Naive thymus-derived CD4-positive, alpha-beta T cell (primary cell): ENCODE measurements around the gene NDUFV3. TPM values are rescaled to one million over a fixed set of nuclear protein-coding genes. Genes with fewer than 3 reads are reported as not detected.
A peak's percentile ranks its signal among the peaks of the same experiment; 100 is the strongest.
"Not testable (repeated sequence)": the region's sequence is repeated elsewhere in the genome, so short reads cannot be mapped to it uniquely, and the experiment has no call there.

Experiments
- ATAC-seq: fragments of 150-1000 bp; cut with Tn5 transposase; 2 replicates; pipeline ENCODE4 v1.10.0; 2021; ENCODE audit warnings: mild to moderate bottlenecking, moderate library complexity
- CTCF ChIA-PET: fragments of 350-600 bp; sonication (Branson Sonifier 250); formaldehyde crosslinking; loops from one replicate; lab custom pipeline; 2021; ENCODE audit warnings: antibody characterized with exemption; lab: Charles Lee
- POLR2A ChIA-PET: fragments of 350-600 bp; sonication (Branson Sonifier 250); formaldehyde crosslinking; loops from one replicate; lab custom pipeline; 2021; ENCODE audit warnings: antibody characterized with exemption, inconsistent platforms; lab: Charles Lee
- DNase-seq, 9 donors: peaks; one replicate each; pipeline versions ENCODE4 v3.0.0 to v3.0.0-alpha.2; 2020 to 2022; ENCODE audit warnings: mixed read lengths in 1 of 9
- H3K27ac ChIP-seq: one replicate; pipeline ENCODE4 v1.7.0; 2013; ENCODE audit warnings: mild to moderate bottlenecking, low read depth, low read length, moderate library complexity
- H3K27me3 ChIP-seq, 2 donors: one replicate each; pipeline ENCODE4 v1.7.0; 2013; ENCODE audit warnings: low read length in 2 of 2, mild to moderate bottlenecking in 2 of 2, moderate library complexity in 2 of 2; ENCODE audit not compliant: control insufficient read depth in 2 of 2, insufficient read depth in 2 of 2
- H3K36me3 ChIP-seq, 3 experiments: 1 replicate in 2 of 3; 2 replicates in 1 of 3; pipeline ENCODE4 v1.7.0; 2013; ENCODE audit warnings: low read length in 3 of 3, mild to moderate bottlenecking in 3 of 3, moderate library complexity in 1 of 3; ENCODE audit not compliant: insufficient read depth in 3 of 3, control insufficient read depth in 2 of 3
- H3K4me1 ChIP-seq, 2 donors: one replicate each; pipeline ENCODE4 v1.7.0; 2013; ENCODE audit warnings: low read length in 2 of 2, mild to moderate bottlenecking in 2 of 2, moderate library complexity in 1 of 2; ENCODE audit not compliant: control insufficient read depth in 2 of 2, insufficient read depth in 2 of 2
- H3K4me3 ChIP-seq: 2 replicates; pipeline ENCODE4 v1.7.0; 2013; ENCODE audit warnings: mild to moderate bottlenecking, low read length
- H3K9me3 ChIP-seq, 3 experiments: 1 replicate in 2 of 3; 2 replicates in 1 of 3; pipeline ENCODE4 v1.7.0; 2013; ENCODE audit warnings: low read length in 3 of 3; ENCODE audit not compliant: control insufficient read depth in 2 of 3
- H3K27ac Mint-ChIP-seq, 9 donors: one replicate each; pipeline ENCODE4 v1.8.0; 2020 to 2022; ENCODE audit warnings: mixed read lengths in 9 of 9, mild to moderate bottlenecking in 8 of 9, moderate library complexity in 5 of 9, inconsistent platforms in 2 of 9
- H3K27me3 Mint-ChIP-seq, 5 donors: one replicate each; pipeline ENCODE4 v1.8.0; 2021 to 2022; ENCODE audit warnings: mixed read lengths in 5 of 5, mild to moderate bottlenecking in 1 of 5
- H3K36me3 Mint-ChIP-seq, 5 donors: one replicate each; pipeline ENCODE4 v1.8.0; 2020 to 2022; ENCODE audit warnings: mixed read lengths in 5 of 5, mild to moderate bottlenecking in 3 of 5, inconsistent platforms in 1 of 5
- H3K4me1 Mint-ChIP-seq, 7 donors: one replicate each; pipeline ENCODE4 v1.8.0; 2020 to 2022; ENCODE audit warnings: mixed read lengths in 7 of 7, mild to moderate bottlenecking in 3 of 7, inconsistent platforms in 1 of 7
- H3K4me3 Mint-ChIP-seq, 10 donors: one replicate each; pipeline ENCODE4 v1.8.0; 2020 to 2022; ENCODE audit warnings: mild to moderate bottlenecking in 10 of 10, mixed read lengths in 10 of 10, moderate library complexity in 6 of 10, inconsistent platforms in 2 of 10
- H3K9me3 Mint-ChIP-seq, 11 donors: one replicate each; pipeline ENCODE4 v1.8.0; 2020 to 2022; ENCODE audit warnings: mixed read lengths in 11 of 11, mild to moderate bottlenecking in 4 of 11, inconsistent platforms in 1 of 11, moderate library complexity in 1 of 11
- intact Hi-C, 2 donors: fragments of 100-400 bp; cut with micrococcal nuclease; formaldehyde crosslinking; loops; one replicate each; pipeline ENCODE4 v1.15.1; 2023
- polyA plus RNA-seq, 2 donors: library from polyadenylated mRNA; unstranded; fragments of 300-500 nt; fragmentation: Illumina TruSeq; gene quantifications; one replicate each; pipeline ENCODE4 v1.2.3, GENCODE V29; 2021
- total RNA-seq, 6 experiments: library from RNA in 5 of 6; stranded (reverse) in 5 of 6; gene quantifications; 1 replicate in 5 of 6; 2 replicates in 1 of 6; pipeline ENCODE4 v1.2.3 and lab custom pipeline; 2021 to 2026

The NDUFV3 gene
- total and polyA plus RNA-seq, 7 experiments from 2014 or later: 20.0 to 33.1 (median 28.4) TPM

DNA sequence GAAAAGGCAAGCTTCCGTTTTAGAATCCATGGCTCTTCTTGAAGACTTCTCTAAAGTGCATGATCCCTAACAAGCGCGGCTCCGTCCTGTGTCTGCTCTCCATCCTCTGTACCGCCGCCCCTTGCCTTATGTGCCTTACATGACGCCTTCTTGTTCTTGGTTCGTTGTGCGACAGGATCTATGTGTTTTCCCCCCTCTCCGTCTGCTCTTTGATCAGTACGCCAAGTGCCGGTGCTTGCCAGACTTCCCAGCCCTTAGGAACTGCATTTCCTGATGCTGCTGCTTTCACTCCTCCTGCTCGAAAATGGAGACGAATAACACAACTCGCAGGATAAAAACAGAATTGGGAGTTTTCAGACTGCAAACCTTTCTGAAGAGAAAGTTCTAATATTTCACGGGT lies 13.1 kb downstream of the NDUFV3 start:
- Histone ChIP-seq H3K9me3 (no peaks in the 10 kb centered on the region), H3K27ac (no peak overlapping the region), H3K27me3 (no peaks in the 10 kb centered on the region), H3K36me3 (peaks cover 3 to 67% (median 7%) of the 10 kb centered on the region in 3 experiments), H3K4me1 (no peaks in the 10 kb centered on the region), H3K4me3 (no peak overlapping the region)
- intact Hi-C loops: no loop called here
- peaks cover 0 to 24% (median 19%) of the 10 kb centered on the region in 5 donors for H3K36me3 Mint-ChIP-seq
- H3K27me3 Mint-ChIP-seq: no peaks in the 10 kb centered on the region
- ChIA-PET POLR2A (no interaction called here), CTCF (no interaction called here)
- DNase-seq (no peak), ATAC-seq (no peak)
- peaks cover 0 to 6% (median 3%) of the 10 kb centered on the region in 7 donors for H3K4me1 Mint-ChIP-seq
- H3K9me3 Mint-ChIP-seq: peaks cover 0 to 2% (median 0%) of the 10 kb centered on the region in 11 donors
- H3K27ac Mint-ChIP-seq: peak overlapping the region in 1 of 9 donors; percentile 15
- no peak overlapping the region for H3K4me3 Mint-ChIP-seq

DNA sequence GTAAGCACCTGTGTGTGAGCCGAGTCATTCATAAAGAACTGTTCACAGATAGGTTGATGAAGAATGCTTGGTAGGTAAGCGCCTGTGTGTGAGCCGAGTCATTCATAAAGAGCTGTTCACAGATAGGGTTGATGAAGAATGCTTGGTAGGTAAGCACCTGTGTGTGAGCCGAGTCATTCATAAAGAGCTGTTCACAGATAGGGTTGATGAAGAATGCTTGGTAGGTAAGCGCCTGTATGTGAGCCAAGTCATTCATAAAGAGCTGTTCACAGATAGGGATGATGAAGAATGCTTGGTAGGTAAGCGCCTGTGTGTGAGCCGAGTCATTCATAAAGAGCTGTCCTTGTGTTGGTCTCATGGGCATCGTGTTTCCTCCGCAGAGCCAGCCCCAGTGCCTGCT lies 15.4 kb downstream of the NDUFV3 start:
- ATAC-seq, intact Hi-C loops, H3K27me3 Mint-ChIP-seq, H3K4me1 ChIP-seq, H3K27ac ChIP-seq, DNase-seq, H3K27ac Mint-ChIP-seq, H3K27me3 ChIP-seq, H3K9me3 ChIP-seq, H3K9me3 Mint-ChIP-seq, H3K4me3 Mint-ChIP-seq, H3K4me1 Mint-ChIP-seq, H3K4me3 ChIP-seq: not testable (repeated sequence)
- peaks cover 3 to 69% (median 7%) of the 10 kb centered on the region in 3 experiments for H3K36me3 ChIP-seq
- ChIA-PET CTCF (interaction anchor here (0.8 kb wide), 1 partner anchor 35 kb away, joined by 3 read pairs; no protein-coding TSS in a partner anchor), POLR2A (interaction anchor here (0.6 kb wide), 1 partner anchor 54 kb away, joined by 3 read pairs; no protein-coding TSS in a partner anchor)
- H3K36me3 Mint-ChIP-seq: peaks cover 0 to 30% (median 19%) of the 10 kb centered on the region in 5 donors

DNA sequence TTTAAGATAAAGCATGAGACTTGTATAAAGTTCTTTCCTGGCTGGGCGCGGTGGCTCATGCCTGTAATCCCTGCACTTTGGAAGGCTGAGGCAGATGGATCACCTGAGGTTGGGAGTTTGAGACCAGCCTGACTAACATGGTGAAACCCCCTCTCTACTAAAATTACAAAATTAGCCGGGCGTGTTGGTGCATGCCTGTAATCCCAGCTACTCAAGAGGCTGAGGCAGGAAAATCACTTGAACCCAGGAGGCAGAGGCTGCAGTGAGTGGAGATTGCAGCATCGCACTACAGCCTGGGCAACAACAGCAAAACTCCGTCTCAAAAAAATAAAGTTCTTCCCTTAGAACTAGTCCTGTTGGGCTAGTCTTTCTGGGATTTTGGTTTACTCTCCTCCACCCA lies 18.8 kb downstream of the NDUFV3 start:
- H3K27me3 ChIP-seq, H3K9me3 ChIP-seq, H3K27ac Mint-ChIP-seq, H3K27me3 Mint-ChIP-seq, H3K4me3 Mint-ChIP-seq, H3K4me1 Mint-ChIP-seq, H3K27ac ChIP-seq, DNase-seq, H3K9me3 Mint-ChIP-seq, H3K4me1 ChIP-seq, POLR2A ChIA-PET, ATAC-seq, intact Hi-C loops, CTCF ChIA-PET, H3K4me3 ChIP-seq: not testable (repeated sequence)
- H3K36me3 Mint-ChIP-seq: peaks cover 0 to 14% (median 8%) of the 10 kb centered on the region in 5 donors
- H3K36me3 ChIP-seq: peaks cover under 1 to 43% (median 3%) of the 10 kb centered on the region in 3 experiments

DNA sequence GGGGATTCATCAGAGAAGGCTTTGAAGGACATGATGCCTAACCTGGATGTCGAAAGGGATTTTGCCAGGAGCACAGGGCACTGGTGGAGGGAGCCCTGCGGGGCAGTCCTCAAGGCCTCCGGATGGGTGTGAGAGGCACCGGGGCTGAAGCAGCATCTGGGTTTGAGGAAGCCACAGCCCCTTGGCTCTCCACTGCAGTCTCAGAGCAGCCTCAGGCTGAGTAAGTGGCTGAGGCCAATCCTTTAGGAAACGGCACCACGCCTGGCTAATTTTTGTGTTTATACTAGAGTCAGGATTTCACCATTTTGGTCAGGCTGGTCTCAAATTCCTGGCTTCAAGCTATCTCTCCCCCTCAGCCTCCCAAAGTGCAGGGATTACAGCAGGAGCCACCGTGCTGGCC lies 20.4 kb downstream of the NDUFV3 start:
- ChIA-PET CTCF (no interaction called here), POLR2A (interaction anchor here (0.7 kb wide), 1 partner anchor 58 kb away, joined by 3 read pairs; no protein-coding TSS in a partner anchor)
- H3K4me1 Mint-ChIP-seq: no peaks in the 10 kb centered on the region
- peak overlapping the region in 3 of 9 donors; percentile 19 to 67 (median 64) for H3K27ac Mint-ChIP-seq
- no peaks in the 10 kb centered on the region for H3K27me3 Mint-ChIP-seq
- intact Hi-C loops: no loop called here
- Histone ChIP-seq H3K36me3 (peaks cover 0 to 39% (median 3%) of the 10 kb centered on the region in 3 experiments), H3K27ac (no peak overlapping the region), H3K27me3 (no peaks in the 10 kb centered on the region), H3K4me3 (no peak overlapping the region), H3K4me1 (no peaks in the 10 kb centered on the region), H3K9me3 (no peaks in the 10 kb centered on the region)
- ATAC-seq: no peak
- no peaks in the 10 kb centered on the region for H3K9me3 Mint-ChIP-seq
- peaks cover 0 to 12% (median 7%) of the 10 kb centered on the region in 5 donors for H3K36me3 Mint-ChIP-seq
- no peak overlapping the region for H3K4me3 Mint-ChIP-seq
- no peak for DNase-seq

DNA sequence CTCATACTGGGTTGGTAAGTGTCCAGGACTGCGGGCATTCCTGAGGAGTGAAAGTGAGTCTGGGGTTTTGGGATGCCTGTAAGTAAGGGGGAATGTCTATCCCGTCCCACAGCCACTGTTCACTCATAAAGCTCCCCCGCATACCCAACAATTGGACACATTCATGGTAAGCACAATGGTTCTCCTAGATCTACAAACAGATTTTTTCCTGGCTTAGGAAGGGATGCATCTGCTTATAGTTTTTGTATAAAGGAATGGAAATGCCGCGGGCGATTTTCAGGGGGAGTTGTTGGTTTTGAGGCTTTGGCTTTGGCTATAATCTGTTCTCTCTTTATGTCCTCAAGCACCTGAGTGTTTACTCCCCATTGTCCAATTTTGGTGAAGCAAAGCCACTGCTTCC lies 25.2 kb downstream of the NDUFV3 start:
- Mint-ChIP-seq H3K27ac (peak overlapping the region in 3 of 9 donors; percentile 44 to 69 (median 53)), H3K9me3 (peaks cover 0 to 1% (median 0%) of the 10 kb centered on the region in 11 donors), H3K4me3 (no peak overlapping the region), H3K4me1 (peaks cover 0 to 2% (median 1%) of the 10 kb centered on the region in 7 donors), H3K27me3 (no peaks in the 10 kb centered on the region), H3K36me3 (peaks cover 0 to 4% (median 0%) of the 10 kb centered on the region in 5 donors)
- POLR2A ChIA-PET: no interaction called here
- H3K27me3 ChIP-seq: no peaks in the 10 kb centered on the region
- CTCF ChIA-PET: no interaction called here
- no peaks in the 10 kb centered on the region for H3K4me1 ChIP-seq
- H3K27ac ChIP-seq: no peak overlapping the region
- H3K9me3 ChIP-seq: no peaks in the 10 kb centered on the region
- intact Hi-C loops: no loop called here
- H3K36me3 ChIP-seq: peaks cover 0 to under 1% (median 0%) of the 10 kb centered on the region in 3 experiments
- ATAC-seq (no peak), DNase-seq (no peak)
- no peak overlapping the region for H3K4me3 ChIP-seq

DNA sequence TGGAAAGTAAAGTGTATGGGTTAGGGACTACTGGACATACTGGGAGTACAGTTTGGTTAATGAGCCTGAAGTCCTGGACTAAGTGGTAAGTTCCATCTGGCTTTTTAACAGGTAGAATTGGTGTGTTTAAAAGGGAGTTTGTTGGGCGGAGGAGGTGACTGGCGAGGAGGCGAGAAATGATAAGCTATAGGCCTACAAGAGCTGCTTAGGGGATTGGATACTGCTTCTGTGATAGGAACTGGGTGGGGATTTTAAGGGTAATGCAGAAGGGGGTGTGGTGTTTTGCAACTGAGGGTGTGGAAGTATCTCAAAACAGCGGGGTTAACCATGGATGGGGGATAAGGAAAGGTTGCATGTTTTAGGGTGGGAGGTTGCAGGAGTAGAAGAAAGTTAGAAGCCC lies 28.8 kb downstream of the NDUFV3 start:
- Histone ChIP-seq H3K9me3 (no peaks in the 10 kb centered on the region), H3K4me3 (no peak overlapping the region), H3K27ac (no peak overlapping the region), H3K4me1 (peaks cover 9 to 17% of the 10 kb centered on the region in 2 donors), H3K27me3 (no peaks in the 10 kb centered on the region), H3K36me3 (no peaks in the 10 kb centered on the region)
- Mint-ChIP-seq H3K4me1 (peaks cover 10 to 25% (median 20%) of the 10 kb centered on the region in 7 donors), H3K36me3 (no peaks in the 10 kb centered on the region), H3K27me3 (no peaks in the 10 kb centered on the region), H3K27ac (no peak overlapping the region), H3K4me3 (no peak overlapping the region), H3K9me3 (peaks cover 0 to 1% (median 0%) of the 10 kb centered on the region in 11 donors)
- POLR2A ChIA-PET: no interaction called here
- no peak for ATAC-seq
- no peak for DNase-seq
- intact Hi-C loops: loop anchor here in 1 of 2 donors (5.0 kb wide), 2 partner anchors 50 to 725 kb away; partner anchors contain the start of gene PKNOX1
- CTCF ChIA-PET: interaction anchor here (0.6 to 0.7 kb wide), 2 partner anchors 420 to 1754 kb away, joined by 3 read pairs; no protein-coding TSS in a partner anchor

DNA sequence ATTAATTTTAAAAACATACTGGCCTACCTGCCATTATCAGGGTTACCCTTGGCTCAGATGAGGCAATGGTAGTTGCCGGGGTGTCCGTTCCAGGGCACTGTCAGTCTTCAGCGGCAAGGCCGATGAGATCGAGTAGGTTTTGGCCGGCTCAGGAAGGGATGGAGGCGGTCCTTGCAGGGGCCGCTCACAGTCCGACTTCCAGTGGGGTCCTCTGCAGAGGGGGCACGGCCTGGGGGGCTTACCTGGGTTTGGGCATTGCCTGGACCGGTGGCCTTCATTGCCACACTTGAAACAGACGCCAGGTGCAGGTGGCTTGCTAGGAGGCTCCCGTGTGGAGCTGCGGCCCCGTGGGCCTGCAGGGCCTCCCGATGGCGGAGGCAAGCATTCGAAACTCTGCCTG lies 29.8 kb downstream of the NDUFV3 start:
- Histone ChIP-seq H3K4me1 (peaks cover 9 to 17% of the 10 kb centered on the region in 2 donors), H3K27me3 (no peaks in the 10 kb centered on the region), H3K36me3 (no peaks in the 10 kb centered on the region), H3K9me3 (no peaks in the 10 kb centered on the region), H3K4me3 (no peak overlapping the region), H3K27ac (no peak overlapping the region)
- ChIA-PET CTCF (no interaction called here), POLR2A (no interaction called here)
- DNase-seq (no peak), ATAC-seq (no peak)
- H3K4me3 Mint-ChIP-seq: no peak overlapping the region
- H3K27me3 Mint-ChIP-seq: no peaks in the 10 kb centered on the region
- no peaks in the 10 kb centered on the region for H3K36me3 Mint-ChIP-seq
- intact Hi-C loops: loop anchor here (1.0 to 5.0 kb wide), 4 partner anchors 49 to 724 kb away; partner anchors contain the start of gene PKNOX1 (in 2 of the 2)
- peak overlapping the region in 1 of 9 donors; percentile 33 for H3K27ac Mint-ChIP-seq
- H3K9me3 Mint-ChIP-seq: peaks cover 0 to 1% (median 0%) of the 10 kb centered on the region in 11 donors
- H3K4me1 Mint-ChIP-seq: peaks cover 10 to 25% (median 20%) of the 10 kb centered on the region in 7 donors
